OCI-M1 (cell line): ENCODE results near the gene TANC2.

Experiments
- DNase-seq: peaks from one replicate; lab custom pipeline; 2025; lab: John Stamatoyannopoulos, UW

Gene TANC2

DNA sequence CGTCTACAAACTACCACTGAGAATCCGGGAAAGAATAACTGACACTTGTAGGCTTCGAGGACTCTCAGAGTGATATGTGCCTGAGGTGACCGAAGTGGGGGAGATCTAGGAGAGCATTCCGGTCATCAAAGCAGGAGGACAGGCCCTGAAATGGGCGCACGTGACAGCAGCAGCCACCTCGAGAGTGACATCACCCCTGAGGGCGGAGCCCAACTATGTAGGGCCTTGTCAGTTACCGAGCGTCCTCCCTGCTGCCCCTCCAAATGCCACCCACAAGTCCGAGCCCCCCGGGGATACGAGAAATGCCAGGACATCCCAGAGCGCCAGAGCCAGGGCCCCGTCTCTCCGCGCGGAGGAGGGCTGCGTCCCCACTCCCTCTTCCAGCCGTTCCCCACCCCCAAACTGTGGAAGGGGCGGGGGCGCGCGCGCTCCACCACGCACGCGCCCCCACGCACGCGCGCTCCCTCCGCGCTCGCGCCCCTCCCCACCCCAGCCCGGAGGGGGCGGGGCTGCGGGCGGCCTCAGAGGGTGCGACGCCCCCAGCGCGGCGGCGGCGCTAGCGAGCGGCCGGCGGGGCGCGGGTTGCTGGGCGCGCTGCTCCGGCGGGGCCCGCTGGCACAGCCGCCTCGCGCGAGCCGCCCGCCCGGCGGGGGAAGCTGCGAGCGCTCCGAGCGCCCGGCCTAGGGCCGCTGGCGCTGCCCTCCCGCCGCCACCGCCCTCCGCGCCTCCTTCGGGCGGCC lies at the start of gene TANC2:
Gene TANC2 (plus strand): TSS at position 550 of the 740 bp plus-strand sequence. CDS start 43,325 bp downstream, outside the sequence.
- peak; percentile 62 for DNase-seq

DNA sequence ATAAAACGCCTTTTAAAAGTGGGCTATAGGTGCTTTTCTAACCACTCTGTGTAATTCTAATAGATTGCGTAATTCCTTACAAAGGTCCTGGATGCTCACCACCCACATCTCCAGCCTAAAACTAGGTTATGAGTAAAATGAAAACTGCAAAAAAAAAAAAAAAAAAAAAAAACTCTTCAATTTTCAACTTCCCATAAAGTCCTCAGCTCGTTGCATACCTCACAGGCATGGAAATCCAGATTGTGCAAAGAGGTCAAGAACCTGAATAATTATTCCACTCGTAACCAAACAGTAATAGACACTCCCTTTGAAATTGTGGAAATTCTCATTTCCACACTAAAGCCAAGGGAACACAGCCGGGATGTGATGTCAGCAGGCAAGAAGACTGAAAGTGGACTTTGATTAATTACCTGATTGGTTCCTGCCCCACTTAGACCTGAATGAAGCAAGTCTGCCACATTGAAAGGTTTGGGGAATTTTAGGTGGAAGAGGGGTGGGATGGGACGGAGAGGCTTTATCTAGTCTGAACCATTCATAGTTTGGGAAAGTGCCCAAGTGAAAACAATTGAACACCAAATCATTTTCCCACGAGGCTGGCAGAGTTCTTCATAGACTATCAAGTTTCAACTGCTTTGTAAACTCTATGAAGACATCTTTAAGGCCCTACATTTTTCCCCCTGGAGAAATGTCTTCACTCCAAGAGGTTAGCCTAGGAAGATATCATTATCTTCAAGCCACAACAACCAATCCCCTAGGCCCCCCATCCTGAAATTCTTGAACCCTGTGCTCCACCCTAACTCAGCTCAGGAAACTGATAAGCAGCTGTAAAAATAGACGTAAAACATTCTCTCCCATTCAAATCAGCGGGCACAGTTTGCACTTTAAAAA lies 49.1 kb upstream of the TANC2 start:
- DNase-seq, result no peak

DNA sequence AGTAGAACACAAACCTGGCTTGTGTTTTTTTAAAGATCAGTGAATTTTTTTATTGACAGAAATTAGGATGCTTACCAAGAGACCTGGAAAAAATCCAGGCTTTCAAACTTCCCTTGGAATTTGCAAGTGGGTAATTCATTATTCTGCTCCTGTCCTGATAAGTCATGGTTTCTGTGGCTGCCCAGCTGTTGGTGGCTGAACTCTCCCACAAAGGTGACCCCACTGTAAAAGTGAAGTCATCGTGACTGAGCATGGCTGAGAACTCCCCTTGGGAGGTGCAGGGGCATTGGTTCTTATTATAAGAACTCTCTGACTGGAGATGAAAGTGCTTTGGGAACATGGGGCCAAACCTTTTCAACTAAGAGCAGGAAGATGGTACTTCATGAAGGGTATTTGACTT lies 46.6 kb upstream of the TANC2 start:
- no peak for DNase-seq

DNA sequence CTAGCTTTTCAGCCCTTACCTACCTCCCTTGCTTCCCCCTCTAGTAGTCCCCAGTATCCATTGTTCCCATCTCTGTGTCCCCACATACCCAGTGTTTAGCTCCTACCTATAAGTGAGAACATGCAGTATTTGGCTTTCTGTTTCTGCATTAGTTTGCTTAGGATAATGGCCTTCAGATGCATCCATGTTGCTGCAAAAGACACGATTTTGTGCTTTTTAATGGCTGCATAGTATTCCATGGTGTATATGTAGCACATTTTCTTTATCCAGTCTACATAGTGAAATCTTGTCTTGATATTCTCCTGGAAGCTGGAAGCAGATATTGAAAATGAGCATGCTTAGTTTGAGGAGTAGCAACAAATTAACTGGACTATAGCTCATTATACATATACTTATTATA lies 45.7 kb upstream of the TANC2 start:
- no peak for DNase-seq

DNA sequence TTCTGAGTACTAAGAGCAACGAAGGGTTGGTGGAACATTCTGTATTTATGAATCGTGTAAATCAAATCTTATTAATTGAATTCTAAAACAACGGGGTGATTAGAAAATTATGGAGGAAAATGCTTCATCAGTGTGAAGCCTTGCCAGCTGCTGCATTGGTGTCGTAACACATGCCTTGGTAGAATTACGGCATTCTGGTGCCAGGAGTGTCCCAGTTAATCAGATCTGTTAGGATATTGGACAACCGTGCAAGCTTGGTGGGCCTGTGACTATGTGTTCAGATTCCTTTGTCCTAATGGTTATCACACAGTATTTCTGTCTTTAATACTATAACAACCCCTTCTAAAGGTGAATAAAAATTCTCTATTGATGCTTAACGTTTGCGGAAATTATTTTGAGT lies 44.2 kb upstream of the TANC2 start:
- no peak for DNase-seq

DNA sequence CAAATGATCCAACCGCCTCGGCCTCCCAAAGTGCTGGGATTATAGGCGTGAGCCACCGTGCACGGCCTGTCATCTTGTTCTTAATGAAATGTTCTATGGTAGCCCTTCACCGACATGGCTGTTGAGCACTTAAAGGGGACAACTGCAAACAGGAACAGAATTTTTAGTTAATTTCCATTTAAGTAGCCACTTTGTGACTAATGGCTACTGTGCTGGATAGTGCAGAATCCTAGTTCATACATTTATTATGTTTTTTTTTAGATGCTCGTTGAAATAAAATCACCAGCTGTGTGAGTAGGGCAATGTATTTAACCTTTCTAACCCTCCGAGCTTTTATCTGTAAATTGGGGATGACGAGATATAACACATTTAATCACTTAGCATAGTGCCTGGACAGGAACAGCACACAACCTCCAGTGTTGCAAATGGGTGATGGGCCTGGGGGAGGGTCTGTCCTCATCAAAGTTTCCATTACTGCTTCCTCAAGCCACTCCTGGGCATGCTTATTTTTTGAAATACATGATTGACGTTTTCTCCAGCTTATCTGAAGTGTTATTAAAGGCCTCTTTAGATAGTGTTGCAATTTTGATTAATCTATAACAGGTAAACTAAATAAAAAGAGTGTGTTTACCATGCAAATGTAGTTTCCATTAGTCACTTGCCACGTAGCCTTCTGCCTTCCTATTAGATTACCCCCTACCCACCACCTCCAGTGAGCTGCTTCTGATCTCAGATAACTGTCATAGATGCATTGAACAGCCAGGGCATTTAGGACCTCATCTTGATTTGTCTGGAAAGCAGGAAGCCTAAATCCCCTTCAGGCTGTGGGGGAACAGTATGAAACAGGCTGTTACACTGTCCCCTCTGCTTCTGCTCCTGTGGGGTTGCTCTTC lies 42.5 kb upstream of the TANC2 start:
- no peak for DNase-seq

DNA sequence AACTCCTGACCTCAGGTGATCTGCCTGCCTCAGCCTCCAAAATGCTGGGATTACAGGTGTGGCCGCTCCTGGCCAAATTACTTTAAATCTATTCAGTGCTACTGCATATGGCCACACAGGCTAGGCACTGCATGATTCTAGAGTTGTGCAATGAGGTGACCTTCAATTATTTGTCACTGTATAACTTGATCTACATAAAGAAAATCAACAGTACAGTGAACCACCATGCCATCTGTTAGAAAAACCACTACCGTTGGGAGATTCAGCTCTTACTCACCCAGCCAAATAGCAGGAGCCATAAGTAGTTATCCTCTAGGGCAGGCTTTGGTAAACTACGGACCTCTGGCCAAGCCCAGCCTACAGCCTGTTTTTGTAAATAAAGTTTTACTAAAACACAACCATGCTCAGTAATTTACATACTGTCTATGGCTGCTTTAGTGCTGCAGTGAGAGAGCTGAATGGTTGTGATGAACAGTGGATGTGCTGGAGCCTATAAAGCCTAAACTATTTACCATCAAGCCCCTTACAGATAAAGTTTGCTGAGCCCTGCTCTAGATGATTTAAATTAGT lies 40.7 kb upstream of the TANC2 start:
- DNase-seq, result no peak

DNA sequence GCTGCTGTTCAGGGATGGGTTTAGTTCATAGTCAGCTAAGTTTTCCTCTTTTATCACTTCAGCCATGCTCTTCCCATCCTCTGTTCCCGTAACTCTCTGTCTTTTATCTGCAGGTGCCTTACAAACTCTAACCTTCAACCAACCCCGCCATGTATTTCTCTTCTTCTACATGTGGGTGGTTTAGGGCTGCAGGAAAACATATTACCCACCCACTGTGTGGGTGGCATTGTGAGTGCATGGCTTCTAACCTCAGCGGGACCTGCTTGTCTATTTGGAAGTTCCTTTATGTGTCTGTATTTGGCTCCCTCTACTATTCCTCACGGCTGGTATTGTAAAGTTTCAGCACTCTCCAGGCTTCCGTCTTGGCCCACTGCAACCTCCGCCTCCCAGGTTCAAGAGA lies 39.0 kb upstream of the TANC2 start:
- DNase-seq, result no peak

DNA sequence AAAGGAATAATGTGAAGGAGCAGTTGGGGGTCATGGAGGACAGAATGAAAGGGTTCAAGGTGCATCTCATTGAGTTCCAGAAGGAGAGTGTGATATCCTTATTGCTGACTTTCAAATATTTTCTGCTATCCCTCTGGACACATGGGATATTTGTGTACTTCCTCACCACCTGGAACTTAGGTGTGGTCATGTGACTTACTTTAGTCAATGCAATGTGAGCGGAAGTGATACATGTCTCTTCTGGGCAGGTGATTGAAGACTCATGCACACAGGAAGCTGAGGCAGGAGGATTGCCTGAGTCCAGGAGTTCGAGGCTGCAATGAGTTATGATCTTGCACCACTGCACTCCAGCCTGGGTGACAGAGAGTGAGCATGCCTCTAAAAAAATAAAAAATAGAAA lies 36.7 kb upstream of the TANC2 start:
- no peak for DNase-seq

DNA sequence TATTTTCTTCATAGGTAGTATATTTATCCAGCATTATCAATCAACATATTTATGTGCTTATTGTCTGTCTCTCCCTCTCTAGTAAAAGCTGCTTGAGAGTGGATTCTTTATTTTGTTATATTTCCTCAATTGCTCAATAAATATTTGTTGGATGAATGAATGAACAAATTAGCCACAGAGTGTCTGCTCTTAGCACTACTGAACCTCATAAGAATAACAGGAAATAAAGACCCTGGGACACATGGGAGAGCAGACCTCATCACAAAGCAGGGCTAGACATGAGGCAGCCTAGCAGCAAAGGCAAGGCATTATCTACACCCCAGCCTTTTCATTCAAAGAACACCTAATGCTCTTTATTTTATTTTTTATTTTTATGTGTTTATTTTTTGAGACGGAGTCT lies 34.9 kb upstream of the TANC2 start:
- no peak for DNase-seq

DNA sequence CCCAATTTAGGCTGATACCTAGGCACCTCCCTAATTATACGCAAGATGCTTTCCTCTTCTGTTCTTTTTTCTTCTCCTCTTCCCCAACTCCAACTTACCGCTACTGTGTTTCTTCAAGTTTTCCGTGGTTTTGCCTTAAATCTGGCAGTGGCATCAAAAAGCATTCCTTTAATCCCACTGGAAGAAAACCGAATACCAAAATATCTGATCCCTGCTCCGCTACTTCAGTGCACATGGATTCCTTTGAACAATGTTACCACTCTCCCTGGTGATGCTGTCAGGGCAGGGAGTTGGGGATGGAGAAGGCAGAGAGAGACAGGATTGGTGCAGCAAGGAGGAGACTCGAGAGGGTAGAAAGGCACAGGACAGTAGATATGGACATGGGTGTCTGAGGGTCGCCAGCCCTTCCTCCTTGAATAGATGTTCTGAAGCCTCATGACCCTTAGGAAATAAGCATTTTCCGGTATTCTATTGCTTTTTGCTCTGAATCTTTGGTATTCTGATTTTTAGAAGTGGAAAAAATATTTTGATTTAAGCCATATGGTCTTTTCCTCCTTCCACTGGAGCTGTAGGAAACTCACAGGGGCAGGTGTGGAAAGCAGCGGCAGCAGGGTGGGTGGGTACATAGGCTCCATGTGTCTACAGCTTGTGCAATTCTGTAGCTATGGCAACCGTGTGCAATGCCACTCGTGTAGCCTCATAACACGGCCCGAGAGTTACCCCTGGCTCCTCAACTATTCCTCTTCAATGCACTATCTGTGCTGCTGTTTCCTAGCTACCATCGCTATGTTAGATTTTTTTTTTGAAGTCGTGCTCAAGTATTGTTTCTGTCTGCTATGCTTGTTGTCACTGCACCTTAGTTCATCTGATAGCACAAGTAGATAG lies 32.3 kb upstream of the TANC2 start:
- DNase-seq, result no peak

DNA sequence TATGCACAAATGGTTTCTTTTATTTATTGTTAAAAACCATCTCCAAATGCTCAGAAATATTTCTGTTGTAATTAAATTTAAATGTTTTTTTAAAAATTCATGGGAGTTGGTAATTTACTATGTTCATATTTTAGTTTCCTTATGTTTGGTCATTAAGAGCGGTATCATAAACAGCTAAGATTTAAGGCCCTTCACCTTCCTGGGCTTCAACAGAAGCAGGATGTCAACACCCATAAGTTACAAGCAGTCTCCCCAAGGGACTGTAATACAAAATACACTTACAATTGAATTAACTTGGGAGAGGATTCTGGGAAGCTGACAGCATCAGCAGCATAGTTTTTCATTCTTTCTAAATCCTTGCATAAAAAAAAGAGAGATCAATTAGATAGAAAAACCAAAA lies 30.9 kb upstream of the TANC2 start:
- DNase-seq, result no peak

DNA sequence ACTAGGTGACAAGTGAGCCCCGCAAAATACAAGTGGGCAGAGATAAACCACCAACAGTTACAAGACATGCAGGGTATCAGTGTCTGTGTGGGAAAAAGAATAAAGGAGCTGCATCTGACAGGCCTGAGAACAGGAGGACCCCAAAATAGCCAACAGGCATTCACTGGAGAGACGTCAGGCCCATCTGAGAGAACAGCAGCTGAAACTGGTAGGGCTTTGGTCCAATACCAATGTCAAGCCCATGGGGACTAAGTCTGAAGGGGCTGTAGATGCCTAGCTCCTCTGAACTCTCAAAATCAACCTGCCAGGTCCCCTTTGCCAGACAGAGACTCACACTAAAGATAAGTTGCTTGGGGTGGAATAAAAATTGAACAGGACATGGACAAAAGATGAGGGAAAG lies 30.5 kb upstream of the TANC2 start:
- DNase-seq, result no peak

DNA sequence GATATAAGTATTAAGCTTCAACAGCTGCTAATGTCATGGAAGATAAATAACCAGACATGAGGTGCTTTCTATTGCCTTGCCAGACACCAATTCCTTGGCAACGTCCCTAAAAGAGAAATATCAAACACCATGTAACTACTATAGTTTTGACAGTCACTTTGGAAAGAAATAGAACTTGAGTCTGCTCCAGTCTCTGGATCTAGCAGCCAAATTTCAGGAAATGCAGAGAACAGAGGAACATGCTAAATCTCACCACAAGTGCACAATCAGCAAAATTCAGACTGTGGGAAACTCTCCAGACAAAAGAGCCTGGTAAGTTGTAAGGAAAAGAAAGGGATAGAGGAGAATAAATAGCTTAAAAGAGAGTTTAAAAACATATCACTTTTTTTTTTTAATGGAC lies 28.4 kb upstream of the TANC2 start:
- no peak for DNase-seq

DNA sequence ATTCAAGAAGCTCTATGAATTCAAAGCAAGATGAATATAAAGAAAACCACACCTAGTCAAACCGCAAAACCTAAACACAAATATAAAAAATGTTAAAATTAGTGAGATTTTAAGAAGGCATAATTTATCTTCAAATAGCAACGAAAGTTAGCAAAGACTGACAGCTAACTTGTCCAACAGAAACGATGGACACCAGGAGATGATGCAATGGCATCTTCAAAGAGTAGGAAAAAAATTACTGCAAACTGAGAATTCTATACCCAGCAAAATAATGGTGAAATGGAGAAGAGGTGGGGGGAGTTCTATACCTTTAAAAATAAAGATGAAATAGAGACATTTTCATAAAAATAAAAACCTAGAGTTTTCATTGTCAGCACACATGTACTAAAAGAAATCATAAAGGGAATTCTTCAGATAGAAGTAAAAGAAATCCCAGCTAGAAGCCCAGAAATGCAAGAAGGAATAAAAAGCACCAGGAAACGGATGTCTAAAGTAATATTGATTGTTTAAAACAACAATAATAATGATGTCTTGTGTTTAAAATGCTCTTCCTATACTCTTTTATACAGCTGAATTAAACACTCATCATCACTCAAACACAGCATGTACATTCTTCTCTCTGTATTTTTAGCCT lies 24.6 kb upstream of the TANC2 start:
- peak; percentile 29 for DNase-seq

DNA sequence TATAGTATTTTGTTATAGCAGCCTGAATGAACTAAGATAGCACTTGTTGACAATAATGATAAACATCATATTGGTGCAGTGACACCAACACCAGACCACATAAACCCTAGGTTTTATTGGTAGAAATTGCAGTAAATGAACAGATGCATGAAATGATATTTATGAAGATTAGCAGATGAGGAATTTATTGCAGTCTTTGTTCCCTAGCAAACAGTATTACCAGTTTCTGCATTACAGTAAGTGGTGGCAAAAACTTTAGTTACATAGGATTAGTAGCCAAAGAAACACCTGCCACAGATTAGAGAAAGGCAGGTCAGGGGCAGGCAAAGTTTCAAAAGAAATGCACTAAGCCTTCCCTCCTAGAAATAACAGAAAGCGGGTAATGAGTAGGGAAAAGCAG lies 17.7 kb upstream of the TANC2 start:
- no peak for DNase-seq

DNA sequence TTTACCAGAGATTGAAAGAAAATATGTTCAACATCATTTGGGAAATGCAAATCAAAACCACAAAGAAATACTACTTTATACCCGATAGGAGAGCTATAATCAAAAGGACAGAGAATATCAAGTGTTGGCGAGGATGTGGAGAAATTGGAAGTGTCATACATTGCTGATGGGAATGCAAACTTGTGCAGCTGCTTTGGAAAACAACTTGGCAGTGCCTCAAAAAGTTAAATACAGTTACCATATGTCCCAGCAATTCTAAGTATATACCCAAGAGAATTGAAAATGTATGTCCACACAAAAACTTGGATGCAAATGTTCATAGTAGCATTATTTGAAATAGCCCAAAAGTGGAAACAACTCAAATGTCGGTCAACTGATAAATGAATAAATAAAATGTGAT lies 17.0 kb upstream of the TANC2 start:
- no peak for DNase-seq

DNA sequence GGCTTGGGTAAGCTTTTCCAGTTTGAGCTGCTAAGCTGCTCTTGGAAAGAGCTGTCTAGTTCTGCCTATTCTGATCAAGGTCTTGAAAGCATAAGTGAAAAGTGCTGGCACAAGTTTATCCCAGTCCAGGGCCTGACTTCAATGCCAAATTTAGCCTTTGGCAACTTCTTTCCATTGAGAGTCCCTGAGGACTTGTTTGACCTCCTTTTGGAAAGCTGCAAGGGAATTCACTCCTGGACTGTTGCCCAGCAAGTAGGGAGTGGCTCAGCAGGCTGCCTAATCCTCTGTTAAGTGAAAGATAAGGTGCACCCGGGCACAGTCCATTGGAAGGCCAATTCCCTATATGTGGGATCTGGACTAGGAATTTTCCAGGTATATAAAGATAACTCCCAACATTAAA lies 16.0 kb upstream of the TANC2 start:
- no peak for DNase-seq

DNA sequence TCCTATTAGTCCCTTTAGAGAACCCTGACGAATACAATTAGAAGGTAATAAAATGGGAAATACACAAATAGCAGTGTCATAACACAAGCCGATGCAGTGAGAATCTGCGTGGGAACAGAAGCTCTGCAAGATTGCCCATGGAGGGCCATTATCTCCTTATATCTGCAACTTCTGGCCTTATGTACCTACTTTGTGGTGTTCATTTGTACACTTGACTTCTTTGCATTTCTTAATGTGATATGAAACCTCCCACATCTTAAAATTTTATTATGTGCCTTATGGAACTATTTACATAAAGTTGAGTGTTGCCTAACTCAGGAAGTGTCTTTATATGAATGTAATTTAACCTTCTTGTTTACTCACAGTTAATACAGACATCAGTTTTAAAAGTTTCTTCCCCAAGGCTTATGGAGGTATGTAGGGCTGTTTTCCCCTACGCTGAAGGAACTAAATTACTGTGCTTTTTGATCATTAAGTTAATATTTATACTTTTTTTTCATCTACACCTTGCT lies 10.1 kb upstream of the TANC2 start:
- DNase-seq, result no peak

DNA sequence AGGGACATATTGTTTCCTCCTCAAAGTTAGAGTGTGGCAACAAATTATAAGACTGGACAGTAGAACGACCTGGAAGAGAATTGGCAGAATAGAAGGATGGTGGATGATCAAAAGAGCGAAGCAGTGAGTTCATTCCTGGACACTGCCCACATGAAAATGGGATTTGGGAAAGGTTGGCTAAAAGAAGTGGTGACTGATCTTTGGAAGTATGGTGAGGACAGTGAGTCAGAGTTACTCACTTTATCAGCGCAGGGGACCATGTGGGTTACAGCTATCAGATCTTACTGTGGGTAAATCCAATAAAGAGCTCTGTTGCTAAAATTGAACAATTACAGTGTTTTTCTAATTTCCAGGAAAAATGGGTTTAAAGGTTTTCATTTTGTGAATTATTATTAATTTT lies 2.7 kb upstream of the TANC2 start:
- DNase-seq, result no peak
